HG03280 (cell line): ENCODE measurements around the gene NBPF3.

Experiments
- ATAC-seq: cut with Tn5 transposase; IDR thresholded peaks from one replicate; pipeline ENCODE4 v1.9.1; 2021; ENCODE audit warnings: mild to moderate bottlenecking, moderate library complexity; ENCODE audit not compliant: unreplicated experiment

The NBPF3 gene

DNA sequence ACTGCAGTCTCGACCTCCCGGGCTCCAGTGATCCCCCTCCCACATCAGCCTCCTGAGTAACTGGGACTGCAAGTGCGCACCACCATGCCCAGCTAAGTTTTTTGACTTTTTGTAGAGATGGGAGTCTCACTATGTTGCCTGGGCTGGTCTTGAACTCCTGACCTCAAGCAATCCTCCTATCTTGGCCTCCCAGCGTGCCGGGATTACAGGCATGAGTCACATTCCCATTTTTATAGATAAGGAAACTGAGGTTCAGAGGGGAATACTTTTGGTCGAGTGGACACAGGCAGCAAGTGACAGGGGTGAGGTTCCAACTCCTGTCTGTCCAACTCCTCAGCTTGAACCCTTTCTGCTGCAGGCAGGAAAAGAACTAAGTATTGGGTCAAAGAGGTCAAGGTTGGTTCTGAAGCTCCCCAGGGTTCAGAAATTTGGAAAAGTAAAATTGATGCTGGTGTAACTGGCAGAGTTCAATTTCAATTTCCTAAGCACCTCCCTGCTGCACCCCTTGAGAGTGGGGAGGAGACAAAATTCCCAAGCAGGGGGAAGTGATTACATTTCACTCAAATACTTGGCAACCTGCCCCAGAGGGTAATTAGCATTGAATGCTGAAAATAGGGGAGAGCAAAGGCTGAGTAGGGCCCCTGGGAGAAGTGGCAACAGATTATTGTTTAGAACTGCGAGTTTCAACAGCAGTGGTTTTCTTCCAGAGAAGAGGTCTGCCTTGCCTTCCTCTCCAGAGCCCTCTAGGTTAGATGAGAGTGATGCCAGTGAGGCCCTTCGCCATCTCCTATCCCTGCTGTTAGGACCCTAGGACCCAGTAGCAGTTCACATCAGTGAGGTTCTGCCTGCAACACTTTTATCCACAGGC lies 51.8 kb downstream of the NBPF3 start:
- ATAC-seq, result no peak

DNA sequence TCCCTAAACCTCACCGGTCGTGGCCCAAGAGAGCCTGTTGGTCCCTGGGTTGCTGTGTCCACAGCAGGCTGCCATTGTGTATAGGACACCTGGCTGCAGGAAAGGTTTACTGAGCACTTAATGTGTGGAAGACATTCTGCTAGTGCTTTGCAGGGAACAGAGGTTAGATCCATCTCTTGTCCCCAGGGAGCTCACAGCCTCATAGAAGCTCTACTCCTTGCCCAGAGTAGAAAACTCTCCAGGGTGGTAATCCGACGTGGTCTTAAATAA lies 52.4 kb downstream of the NBPF3 start:
- ATAC-seq, result no peak

DNA sequence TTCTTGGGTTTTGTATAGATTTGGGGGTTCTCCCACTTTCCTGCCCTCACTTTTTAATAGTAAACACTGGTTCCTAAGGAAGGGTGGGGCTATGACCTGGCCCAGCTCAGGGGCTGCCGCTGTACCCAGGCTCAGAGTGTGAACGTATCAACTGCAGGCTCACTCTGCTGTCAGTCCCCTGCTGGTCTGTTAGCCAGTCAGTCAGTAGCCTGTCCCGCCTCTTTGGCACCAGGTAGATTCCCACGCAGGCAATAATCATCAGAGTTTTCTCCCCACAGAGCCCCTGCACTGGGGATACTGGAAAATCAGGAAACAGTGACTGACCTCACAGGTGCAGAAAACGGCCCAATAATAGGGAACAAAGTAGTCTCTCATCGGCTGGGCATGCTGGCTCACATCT lies 54.3 kb downstream of the NBPF3 start:
- ATAC-seq, result no peak

DNA sequence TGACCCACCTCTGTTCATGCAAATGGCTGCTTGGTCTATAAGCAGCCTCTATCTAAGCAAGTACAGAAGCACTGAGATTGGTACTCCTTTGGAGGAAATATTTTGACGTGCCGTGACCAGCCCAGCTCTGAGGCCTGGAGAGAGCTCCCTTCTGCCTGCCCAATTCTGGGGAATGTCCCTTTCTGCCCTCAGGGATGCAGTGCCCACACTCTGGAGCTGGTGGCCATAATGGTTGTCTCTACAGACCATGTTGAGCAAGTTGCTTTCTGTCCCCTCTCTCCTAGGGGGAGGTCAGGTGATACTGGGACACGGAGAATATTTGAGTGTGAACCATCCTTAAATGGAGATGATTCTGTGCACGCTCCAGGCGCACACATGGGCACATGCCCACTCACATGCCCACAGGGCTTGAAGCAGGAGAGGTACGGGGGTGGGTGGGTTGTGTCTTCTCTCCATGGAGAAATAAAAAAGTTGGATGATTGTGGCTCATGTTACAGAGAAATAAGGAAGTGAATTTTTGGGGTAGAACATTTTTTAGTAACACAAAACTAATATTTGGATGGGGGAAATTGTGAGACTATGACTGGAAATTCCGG lies 55.4 kb downstream of the NBPF3 start:
- ATAC-seq, result no peak

DNA sequence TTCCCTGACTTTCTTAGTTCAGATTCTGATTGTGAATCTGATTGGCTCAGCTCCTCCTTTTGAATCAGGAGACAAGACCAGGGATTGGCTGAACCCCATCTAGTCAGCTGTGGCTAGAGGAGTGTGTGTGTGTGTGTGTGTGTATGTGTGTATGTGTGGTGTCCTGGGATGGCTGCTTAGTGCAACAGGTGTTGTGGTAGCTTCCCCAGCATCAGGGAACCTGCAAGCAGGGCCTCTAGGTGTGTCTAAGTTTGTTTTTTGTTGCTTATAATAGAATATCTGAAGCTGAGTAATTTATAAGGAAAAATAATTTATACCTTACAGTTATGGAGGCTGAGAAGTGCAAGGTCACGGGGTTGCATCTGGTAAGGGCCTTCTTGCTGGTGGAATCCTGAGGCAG lies 56.1 kb downstream of the NBPF3 start:
- ATAC-seq, result no peak

DNA sequence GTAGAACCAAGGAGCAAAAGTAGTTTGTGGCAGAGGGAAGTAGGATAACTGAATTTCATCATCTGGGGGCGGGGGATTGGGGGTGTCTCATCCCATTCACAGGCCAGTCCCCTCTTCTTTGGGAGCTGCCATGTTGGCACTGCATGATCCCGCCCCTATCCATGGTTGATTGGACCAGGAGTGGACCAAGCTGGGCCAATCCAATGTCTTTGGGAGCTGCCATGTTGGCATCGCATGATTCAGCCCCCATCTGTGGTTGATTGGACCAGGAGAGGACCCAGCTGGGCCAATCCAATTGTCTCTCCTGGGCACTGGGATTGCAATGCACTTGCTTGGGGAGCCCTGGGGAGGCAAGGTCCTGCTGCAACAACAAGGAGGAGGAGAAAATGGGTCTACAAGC lies 56.9 kb downstream of the NBPF3 start:
- ATAC-seq, result no peak

DNA sequence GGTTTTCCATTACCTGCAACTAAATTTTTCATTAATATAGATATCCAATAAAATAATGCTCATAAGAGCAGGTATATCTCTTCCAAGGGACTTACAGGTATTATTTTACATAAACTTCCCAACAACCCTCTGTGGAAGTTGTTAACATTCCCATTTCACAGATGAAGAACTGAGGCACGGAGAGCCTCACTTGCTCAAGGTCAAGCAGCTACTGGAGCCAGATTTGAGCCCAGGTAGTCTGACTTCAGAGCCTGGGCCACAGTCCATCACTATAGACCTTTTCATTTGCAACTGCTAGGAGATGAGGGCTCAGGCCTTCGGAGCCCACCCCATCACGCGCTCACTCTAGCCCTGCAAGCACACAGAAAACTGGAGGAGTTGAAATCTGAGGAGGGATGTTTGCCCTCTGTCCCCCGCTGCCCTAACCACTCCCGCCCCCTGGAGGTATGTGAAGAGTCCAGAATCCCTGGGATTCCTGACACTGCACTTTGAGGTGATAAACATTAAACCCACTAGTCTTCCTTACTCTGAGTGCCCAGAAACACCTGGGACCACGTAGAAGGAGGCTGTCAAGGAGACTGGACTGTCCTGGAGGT lies 57.6 kb downstream of the NBPF3 start:
- ATAC-seq, result no peak

DNA sequence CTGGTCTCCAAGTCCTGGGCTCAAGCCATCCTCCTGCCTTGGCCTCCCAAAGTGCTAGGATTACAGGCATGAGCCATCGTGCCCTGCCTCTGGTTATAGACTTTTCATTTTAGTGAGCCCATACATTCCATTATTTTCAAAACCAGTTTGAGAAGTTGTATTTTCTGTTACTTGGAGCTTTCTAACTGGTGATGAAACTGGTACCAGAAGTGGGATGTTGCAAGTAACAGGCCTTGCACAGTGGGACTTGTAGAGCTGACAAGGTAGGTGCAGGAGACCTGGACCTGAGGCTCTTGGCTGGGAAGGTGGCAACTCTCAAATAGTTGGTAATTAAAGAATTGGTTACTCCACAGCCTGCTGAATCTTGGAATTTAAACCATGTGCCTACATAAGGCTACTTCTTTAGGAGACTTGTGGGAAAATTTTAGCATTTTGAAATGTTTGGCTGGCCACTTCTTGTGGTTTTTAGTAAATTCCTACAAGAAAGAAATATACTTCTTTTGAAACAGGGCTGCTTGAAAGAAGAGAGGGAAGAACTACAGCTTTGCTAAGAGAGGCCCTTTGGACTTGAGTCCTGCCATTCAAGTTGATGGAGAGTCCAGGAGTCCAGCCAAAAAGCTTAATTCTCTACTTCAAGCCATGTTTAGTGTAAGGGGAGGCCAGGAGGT lies 59.5 kb downstream of the NBPF3 start:
- no peak for ATAC-seq

DNA sequence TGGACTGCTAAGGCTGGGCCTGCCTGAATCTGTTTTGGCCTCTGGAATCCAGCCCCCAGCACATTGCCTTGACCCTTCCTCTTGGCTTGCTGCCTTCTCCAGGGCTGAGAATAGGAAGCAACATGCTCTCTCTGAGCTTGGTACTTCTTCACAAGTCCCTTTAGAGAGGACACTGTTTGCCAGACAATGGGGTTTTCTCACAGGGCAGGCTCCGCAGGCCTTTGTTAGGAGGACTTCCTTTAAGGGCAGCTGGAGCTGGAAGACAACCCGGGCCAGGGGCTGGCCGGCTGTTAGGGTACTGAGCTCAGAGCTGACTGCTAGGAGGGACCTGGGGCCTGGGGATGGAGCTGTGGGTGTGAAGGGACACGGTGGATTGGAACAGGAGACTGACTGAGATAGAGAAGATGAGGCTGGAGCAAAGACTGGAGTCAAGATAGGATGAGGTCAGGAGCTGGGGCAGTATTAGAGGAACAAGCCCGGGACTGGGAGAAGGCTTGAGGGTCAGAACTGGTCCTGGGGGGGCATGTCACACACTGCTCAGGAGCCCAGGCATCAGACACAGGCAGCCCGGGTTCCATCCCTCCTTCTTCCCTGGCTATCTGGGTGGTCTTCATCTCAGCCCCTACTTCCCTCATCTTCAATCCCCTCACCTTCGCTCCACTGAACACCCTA lies 63.9 kb downstream of the NBPF3 start:
- no peak for ATAC-seq

DNA sequence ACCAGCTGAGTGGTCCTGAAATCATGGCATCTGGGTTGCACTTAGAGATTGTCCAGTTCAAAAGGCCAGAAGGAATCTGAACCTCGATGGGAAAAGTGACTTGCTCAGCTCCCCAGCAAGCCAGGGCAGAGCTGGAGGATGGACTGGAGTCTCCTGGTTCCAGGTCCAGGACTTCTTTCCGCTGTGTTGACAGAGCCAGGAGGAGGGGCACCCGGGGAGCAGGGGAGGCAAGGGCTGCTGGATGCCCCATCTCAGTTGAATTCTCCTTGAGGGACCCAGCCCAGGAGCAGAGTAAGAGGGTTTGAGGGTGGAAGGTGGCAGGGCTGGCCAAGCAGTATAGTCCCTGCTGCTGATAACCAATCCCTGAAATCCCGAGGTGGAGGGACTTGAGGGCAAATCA lies 66.9 kb downstream of the NBPF3 start:
- no peak for ATAC-seq

DNA sequence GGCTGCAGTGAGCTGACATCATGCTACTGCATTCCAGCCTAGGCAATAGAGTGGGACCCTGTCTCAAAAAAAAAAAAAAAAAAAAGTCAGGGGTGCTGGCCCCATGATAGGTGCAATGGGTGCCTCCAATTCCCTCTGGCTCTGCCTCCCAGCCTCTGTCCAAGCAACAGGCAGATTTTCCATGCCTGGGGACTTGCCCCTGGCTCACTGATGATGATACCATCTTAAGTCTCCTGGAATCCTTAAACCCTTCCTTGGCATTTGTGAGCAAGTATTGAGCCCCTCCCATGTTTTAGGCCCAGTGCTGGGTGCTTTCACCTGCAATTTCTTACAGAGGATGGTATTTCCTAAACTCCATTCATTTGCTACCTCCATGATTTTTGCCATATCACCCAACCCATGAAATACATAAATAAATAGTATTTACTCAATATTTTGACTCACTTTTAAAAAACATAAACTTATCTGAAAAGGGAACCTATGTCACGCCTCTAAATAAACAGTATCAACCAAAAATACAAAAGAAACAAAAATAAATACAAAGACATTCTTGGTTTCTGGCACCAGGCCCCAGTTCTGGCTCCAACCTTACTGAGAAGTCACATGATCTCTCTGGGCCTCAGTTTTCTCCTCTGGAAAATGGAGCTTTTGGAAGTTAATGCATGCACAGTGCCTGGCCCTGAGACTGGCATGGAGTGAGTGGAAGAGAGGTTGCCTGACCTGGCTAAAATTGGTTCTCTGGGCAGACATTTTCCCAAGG lies 67.8 kb downstream of the NBPF3 start:
- ATAC-seq, result no peak

DNA sequence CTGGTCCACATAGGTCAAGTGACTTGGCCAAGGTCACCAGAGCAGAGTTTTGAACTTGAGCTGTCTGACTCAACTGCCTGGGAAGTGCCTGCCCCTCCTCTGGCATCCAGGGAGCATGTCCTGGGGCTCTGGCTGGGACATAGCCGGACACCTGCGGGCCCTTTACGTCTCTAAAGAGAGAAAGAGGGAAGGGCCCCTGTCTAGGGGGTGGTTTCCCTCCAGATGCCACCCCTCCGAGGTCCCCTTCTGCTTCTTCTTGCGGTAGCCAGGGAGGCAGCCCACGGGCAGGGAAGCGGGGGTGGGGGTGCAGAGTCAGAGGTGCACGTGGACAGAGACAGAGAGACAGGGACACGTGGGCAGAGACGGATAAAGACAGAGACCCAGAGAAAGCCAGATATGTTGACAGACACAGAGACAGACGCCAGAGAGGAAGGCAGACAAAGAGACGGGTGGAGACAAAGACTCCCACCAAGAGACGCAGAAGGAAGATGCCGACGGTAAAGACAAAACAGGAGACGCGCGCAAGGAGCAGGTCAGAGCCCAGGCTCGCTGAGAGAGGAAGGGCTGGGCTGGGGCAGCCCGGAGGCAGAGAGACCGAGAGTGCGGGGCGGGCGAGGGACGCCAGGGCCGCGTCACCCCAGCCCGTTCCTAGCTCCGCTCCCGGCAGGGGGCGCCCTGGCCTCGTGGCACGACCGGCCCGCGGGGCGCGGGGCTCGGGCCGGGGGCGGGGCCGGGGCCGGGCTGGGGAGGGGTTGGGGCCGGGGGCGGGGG lies 68.8 kb downstream of the NBPF3 start:
- no peak for ATAC-seq

DNA sequence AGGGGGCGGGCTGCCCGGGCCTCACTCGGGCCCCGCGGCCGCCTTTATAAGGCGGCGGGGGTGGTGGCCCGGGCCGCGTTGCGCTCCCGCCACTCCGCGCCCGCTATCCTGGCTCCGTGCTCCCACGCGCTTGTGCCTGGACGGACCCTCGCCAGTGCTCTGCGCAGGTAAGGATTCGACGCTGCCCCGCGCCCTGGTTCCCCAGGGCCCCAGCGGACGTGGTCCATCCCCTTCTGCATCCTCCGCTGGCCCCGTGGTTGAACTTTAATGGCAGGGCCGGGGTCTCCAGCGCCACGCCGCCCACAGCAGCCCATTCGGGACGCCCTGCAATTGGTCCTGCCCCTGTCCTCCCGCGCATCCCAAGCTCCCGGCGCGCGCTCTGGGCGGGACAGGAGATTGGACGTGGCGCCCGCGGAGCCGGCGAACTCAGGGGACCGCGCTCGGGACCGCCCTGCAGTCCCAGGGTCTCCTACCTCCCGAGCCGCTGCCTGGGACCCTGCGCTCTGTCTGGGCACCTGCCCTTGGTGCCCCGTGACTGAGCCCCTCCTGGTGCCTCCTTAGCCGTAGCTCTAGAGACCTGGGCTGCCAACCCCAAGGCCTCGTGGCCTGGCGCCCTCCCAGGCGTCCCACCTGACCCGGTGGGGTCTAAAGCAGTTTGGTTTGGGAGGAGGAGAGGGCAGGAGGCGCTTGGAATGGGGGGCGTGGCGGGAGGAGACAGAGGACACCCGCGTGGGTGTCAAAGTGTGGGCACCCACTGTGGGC lies 69.6 kb downstream of the NBPF3 start, which contains the start of gene ALPL:
TSS of gene ALPL (plus strand) at position 73 of the 762 bp plus-strand sequence. CDS start 44,659 bp downstream, outside the sequence.
- no peak for ATAC-seq

DNA sequence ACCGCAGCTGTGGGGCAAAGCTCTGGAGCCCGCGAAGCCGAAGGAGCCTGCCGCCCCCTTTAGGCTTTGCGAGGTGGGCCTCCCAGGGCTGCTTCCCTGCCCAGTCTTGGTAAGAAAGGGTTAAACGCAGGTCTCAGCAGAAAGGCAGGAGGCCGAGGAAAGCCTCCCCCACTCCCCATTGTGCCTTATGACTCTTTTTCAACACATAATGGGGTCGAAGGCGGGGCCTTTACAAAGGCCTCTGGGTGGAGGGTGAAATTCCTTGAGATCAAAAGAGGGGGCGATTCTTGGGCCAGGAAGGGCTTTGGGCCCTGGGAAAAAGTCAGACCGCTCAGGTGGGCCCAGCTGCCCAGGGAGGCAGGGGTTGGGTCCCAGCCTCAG lies 70.2 kb downstream of the NBPF3 start:
- ATAC-seq, result no peak

DNA sequence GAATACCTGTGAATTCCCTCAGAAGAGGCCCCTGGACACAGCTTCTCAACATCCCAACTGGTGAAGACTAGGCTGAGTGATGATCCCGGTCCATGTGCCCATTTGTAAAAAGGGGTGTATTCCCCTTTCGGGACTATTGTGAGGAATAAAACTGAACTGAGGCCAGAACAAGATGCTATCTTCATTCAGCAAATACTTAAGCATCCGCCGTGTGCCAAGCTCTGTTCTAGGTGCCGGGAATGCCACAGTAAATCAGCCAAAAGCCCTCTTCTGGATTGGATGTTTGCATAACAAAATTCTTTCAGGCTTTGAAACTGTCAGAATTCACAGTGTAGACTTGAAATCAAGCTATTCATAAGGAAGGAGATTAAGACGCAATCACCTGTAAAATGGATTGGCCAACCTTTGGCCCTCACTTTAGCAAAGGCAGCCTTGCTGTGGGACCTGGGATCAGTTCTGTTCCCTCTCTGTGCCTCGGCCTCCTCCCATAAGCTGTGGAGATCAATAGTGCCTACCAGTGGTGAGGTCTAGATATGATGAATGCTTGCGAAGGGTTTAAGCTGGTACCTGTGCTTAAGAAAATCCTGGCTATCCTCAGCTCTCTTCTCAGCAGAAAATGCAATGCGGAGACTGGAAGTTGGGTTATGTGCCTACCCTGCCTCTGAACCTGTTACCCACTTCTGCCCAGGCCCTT lies 71.1 kb downstream of the NBPF3 start:
- ATAC-seq, result no peak

DNA sequence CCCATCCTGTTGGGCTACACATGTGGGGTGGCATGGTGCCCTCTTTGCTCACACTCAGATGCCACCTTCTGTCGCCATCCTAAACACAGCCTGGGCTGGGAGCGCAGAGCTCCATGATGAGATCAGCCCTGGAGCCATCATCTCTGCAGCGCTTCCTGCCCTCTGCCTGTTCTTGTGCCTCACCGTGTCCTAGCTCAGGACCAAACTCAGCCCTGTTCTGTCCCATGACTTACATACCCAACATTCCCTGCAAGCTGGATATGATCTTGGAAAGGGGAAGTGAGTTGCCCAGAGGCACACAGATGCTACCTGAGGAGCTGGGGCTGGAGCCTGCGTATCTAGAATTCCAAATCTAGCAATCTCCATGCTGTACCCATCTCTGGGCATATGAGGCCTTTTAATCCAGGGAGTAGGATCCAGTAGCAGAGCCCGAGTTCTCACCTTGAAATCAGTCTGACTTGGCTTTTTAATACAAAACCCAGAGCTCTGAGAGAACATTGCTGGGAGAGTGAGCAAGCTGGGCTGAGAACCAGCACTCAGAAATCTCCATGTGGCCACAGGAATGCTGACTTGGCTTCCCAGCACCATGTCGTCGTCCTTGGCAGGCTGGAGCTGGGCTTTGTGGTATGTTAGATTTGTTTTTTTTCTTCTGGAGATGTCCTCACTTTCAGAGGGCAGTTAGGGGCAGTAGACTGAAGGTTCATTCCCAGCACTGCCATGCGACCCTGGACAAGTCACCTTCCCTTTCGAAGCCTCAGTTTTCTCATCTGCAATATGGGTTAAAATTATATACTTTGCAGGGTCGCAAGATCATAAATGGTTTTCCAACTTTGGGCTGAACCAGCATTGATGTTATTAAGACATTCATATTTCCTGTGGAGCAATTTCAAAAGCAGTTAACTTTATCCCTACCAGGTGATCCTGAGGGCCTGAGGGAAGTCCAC lies 71.9 kb downstream of the NBPF3 start:
- ATAC-seq, result no peak

DNA sequence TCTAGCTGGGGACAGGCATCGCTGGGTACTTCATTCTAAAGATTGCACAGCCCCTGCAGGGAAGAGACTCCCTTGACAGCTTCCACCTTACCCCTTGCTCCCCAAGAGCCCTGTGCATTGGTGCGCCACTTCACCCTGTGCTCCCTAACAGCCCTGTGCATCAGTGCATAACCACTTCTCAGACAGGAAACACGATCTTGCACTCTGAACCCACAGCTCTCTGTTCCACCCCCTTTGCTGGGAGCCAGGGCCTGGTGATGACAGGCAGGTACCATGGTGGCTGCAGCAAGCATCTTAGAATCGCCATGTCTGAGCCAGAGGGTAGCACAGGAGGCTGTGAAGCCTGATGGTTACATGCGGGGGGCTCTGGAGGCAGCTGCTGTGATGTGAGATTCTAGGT lies 74.3 kb downstream of the NBPF3 start:
- no peak for ATAC-seq
